Measurements from ENCODE around the gene GAS6.

GAS6 gene

GRCh38 chr13:113850722-113851479 lies 13.0 kb downstream of the GAS6 start:
- no peak for DNase-seq

GRCh38 chr13:113849981-113850721 lies 13.7 kb downstream of the GAS6 start:
- no peak for DNase-seq

GRCh38 chr13:113849546-113849945 lies 14.3 kb downstream of the GAS6 start:
- no peak for DNase-seq

GRCh38 chr13:113848431-113849260 lies 15.2 kb downstream of the GAS6 start:
- DNase-seq = no peak

GRCh38 chr13:113848020-113848419 lies 15.9 kb downstream of the GAS6 start:
- no peak for DNase-seq

GRCh38 chr13:113846636-113847318 lies 17.1 kb downstream of the GAS6 start:
- DNase-seq = no peak

- DNase-seq = no peak
Observed at GRCh38 chr13:113845723-113846635, 17.9 kb downstream of the GAS6 start.

GRCh38 chr13:113845055-113845454 lies 18.8 kb downstream of the GAS6 start:
- DNase-seq = no peak

- no peak for DNase-seq
Observed at GRCh38 chr13:113843864-113844556, 19.9 kb downstream of the GAS6 start.

GRCh38 chr13:113843063-113843654 lies 20.7 kb downstream of the GAS6 start:
- DNase-seq = no peak

GRCh38 chr13:113842336-113843062 lies 21.4 kb downstream of the GAS6 start:
- DNase-seq = no peak

- no peak for DNase-seq
Observed at GRCh38 chr13:113841353-113841650, 22.6 kb downstream of the GAS6 start.

GRCh38 chr13:113840541-113841352 lies 23.1 kb downstream of the GAS6 start:
- DNase-seq = no peak

GRCh38 chr13:113839536-113840204 lies 24.2 kb downstream of the GAS6 start:
- DNase-seq = no peak

- no peak for DNase-seq
Observed at GRCh38 chr13:113838711-113839201, 25.1 kb downstream of the GAS6 start.

- no peak for DNase-seq
Observed at GRCh38 chr13:113837560-113838355, 26.1 kb downstream of the GAS6 start.

GRCh38 chr13:113836768-113837559 lies 26.9 kb downstream of the GAS6 start:
- DNase-seq = no peak

Measured in retina (tissue), 1 donor.